AML-193 (cell line): ENCODE data around the gene PPFIA4.

ENCODE experiments used
- DNase-seq, 2 experiments: peaks; one replicate each; lab custom pipeline; 2025; lab: John Stamatoyannopoulos, UW

The PPFIA4 gene

GRCh38 chr1:203082571-203083462 lies 56.5 kb downstream of the PPFIA4 start:
- peak; percentile 48 to 58 for DNase-seq

- no peak for DNase-seq
These were observed 57.2 kb downstream of the PPFIA4 start for GRCh38 chr1:203083463-203083921.

- DNase-seq: peak; percentile 6 to 19
These were observed 58.6 kb downstream of the PPFIA4 start for GRCh38 chr1:203084588-203085527.

- DNase-seq: no peak
These were observed 59.5 kb downstream of the PPFIA4 start, which contains the start of gene MYOG for GRCh38 chr1:203085528-203086406. Gene MYOG, minus strand, starts transcription at chr1:203086012. Its CDS starts 51 bp downstream, at chr1:203085961.

GRCh38 chr1:203086992-203087763 lies 60.9 kb downstream of the PPFIA4 start:
- DNase-seq: no peak

- no peak for DNase-seq
These were observed 62.1 kb downstream of the PPFIA4 start for GRCh38 chr1:203088441-203088840.

GRCh38 chr1:203089001-203089650 lies 62.8 kb downstream of the PPFIA4 start:
- no peak for DNase-seq

- no peak for DNase-seq
These were observed 63.4 kb downstream of the PPFIA4 start for GRCh38 chr1:203089651-203090045.

GRCh38 chr1:203090421-203091198 lies 64.3 kb downstream of the PPFIA4 start:
- DNase-seq: no peak

- no peak for DNase-seq
These were observed 64.8 kb downstream of the PPFIA4 start for GRCh38 chr1:203091199-203091477.

GRCh38 chr1:203091761-203092330 lies 65.6 kb downstream of the PPFIA4 start:
- no peak for DNase-seq

- DNase-seq: no peak
These were observed 67.6 kb downstream of the PPFIA4 start for GRCh38 chr1:203093754-203094410.

- DNase-seq: no peak
These were observed 68.9 kb downstream of the PPFIA4 start for GRCh38 chr1:203095061-203095690.

- no peak for DNase-seq
These were observed 70.3 kb downstream of the PPFIA4 start for GRCh38 chr1:203096566-203096965.

GRCh38 chr1:203097001-203097400 lies 70.7 kb downstream of the PPFIA4 start:
- DNase-seq: no peak

GRCh38 chr1:203098445-203098844 lies 72.2 kb downstream of the PPFIA4 start:
- no peak for DNase-seq

- no peak for DNase-seq
These were observed 72.7 kb downstream of the PPFIA4 start for GRCh38 chr1:203098914-203099520.
